Spleen (tissue), 11 donors: ENCODE data around the gene TMEM63B. TPM values are rescaled to one million over a fixed set of nuclear protein-coding genes. Genes with fewer than 3 reads are reported as not detected.

Source experiments
- DNase-seq: peaks from one replicate; pipeline ENCODE4 v3.0.0-alpha.2; 2020
- H3K27ac ChIP-seq, 8 donors: fragments of 200-600 bp; sonication (generic) in 7 of 8; 1 replicate in 4 of 8; 2 replicates in 4 of 8; pipeline versions ENCODE4 v1.5.0 to v1.8.0; 2016 to 2021; ENCODE audit warnings: inconsistent platforms in 4 of 8, mild to moderate bottlenecking in 4 of 8, moderate library complexity in 1 of 8
- H3K27me3 ChIP-seq, 7 donors: fragments of 200-600 bp; sonication (generic) in 6 of 7; replicated peaks in 1 of 7; 1 replicate in 4 of 7; 2 replicates in 3 of 7; pipeline versions ENCODE4 v1.5.0 to v1.8.0; 2016 to 2021; ENCODE audit warnings: inconsistent platforms in 3 of 7, mild to moderate bottlenecking in 1 of 7
- H3K36me3 ChIP-seq, 6 donors: fragments of 200-600 bp; sonication (generic) in 5 of 6; 1 replicate in 4 of 6; 2 replicates in 2 of 6; pipeline versions ENCODE4 v1.5.0 to v1.8.0; 2016 to 2021; ENCODE audit warnings: inconsistent platforms in 2 of 6
- H3K4me1 ChIP-seq, 6 donors: fragments of 200-600 bp; sonication (generic) in 5 of 6; 1 replicate in 3 of 6; 2 replicates in 3 of 6; pipeline versions ENCODE4 v1.5.0 to v1.8.0; 2016 to 2021; ENCODE audit warnings: inconsistent platforms in 3 of 6
- H3K4me3 ChIP-seq, 8 donors: fragments of 200-600 bp; sonication (generic) in 7 of 8; 1 replicate in 4 of 8; 2 replicates in 4 of 8; pipeline versions ENCODE4 v1.5.0 to v1.8.0; 2016 to 2021; ENCODE audit warnings: inconsistent platforms in 4 of 8, mild to moderate bottlenecking in 4 of 8, moderate library complexity in 2 of 8
- H3K9me3 ChIP-seq, 8 donors: fragments of 200-600 bp; sonication (generic) in 7 of 8; 1 replicate in 4 of 8; 2 replicates in 4 of 8; pipeline versions ENCODE4 v1.5.0 to v1.8.0; 2016 to 2021; ENCODE audit warnings: inconsistent platforms in 4 of 8
- POLR2A ChIP-seq, 3 donors: fragments of 450-650 bp; IDR thresholded peaks; one replicate each; pipeline ENCODE4 v1.5.1; 2017; ENCODE audit warnings: antibody characterized with exemption in 3 of 3, mild to moderate bottlenecking in 1 of 3
- POLR2AphosphoS5 ChIP-seq, 3 donors: sonication (generic); formaldehyde crosslinking; IDR thresholded peaks; one replicate each; pipeline ENCODE4 v1.5.1; 2017; ENCODE audit warnings: antibody characterized with exemption in 3 of 3
- WGBS, 5 donors: extraction: QIAGEN DNeasy Blood & Tissue Kit in 3 of 5; methylation state at CpG; one replicate each; pipeline versions ENCODE4 v1.1.5 to v1.1.7; 2013 to 2018; 5-methylcytosine and 5-hydroxymethylcytosine counted together
- intact Hi-C: fragments of 100-400 bp; cut with DNase I; formaldehyde crosslinking; loops from one replicate; pipeline ENCODE4 v1.15.0; 2023; ENCODE audit warnings: low total_unique reads
- polyA plus RNA-seq, 3 donors: library from polyadenylated mRNA; stranded (reverse); fragments of 200-250 nt; gene quantifications; one replicate each; pipeline ENCODE4 v1.2.1, GENCODE V29; 2013
- total RNA-seq, 7 donors: library from RNA; depleted of rRNA in 3 of 7; stranded (reverse); fragments of >200 nt in 3 of 7; fragmentation: NEBNext Ultra II Directional in 4 of 7; extraction: Animal tissue kit (Norgen Biotek cat#: 25700) in 4 of 7; gene quantifications; one replicate each; pipeline versions ENCODE4 v1.1.0 to v1.2.1, GENCODE V29; 2016 to 2021
- TF ChIP-seq, protein P1 (sequence below), 11 experiments: fragments of 200-600 bp in 7 of 11; fragments of 450-650 bp in 4 of 11; sonication (generic) in 4 of 11; IDR thresholded peaks in 8 of 11; conservative IDR thresholded peaks in 3 of 11; 1 replicate in 7 of 11; 2 replicates in 4 of 11; pipeline versions ENCODE4 v1.4.0 to v1.8.0; 2016 to 2021; ENCODE audit warnings: antibody characterized with exemption in 11 of 11, inconsistent platforms in 4 of 11, mild to moderate bottlenecking in 1 of 11
- donor health status: healthy with polysubstance abuse.
- donor health status: DM: no; HTN: no; CAD: no; lungs with moderate emphysema.
- donor health status: DM: no; HTN: no; CAD: no.
- donor health status: Bipolar disorder and iron deficiency.
- donor health status: healthy.
- donor health status: DM: no; HTN: no; CAD: no.
- donor health status: DM: yes; HTN: yes; CAD: no.

Gene TMEM63B
- total and polyA plus RNA-seq, 10 donors, result 2.8 to 24.8 (median 18.3) TPM

DNA sequence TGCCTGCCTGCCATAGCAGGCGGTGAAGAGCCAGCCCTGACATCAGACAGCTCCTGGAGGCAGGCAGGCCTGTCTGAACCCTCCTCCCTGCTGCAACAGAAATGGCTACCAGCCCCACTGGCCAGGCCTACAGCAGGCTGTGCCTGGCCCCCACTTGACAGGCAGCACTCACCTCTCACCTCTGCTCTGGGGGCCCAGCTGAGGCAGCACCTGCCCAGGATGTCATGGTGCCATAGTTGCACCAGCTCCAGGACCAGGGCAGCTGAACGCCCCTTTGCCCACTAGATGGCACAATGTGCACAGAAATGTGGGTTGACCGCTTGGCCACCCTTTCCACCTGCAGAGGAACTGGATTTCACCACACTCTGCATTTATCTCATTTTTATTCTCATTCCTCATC is 30.7 kb upstream of the TMEM63B start:
- peak; percentile 91 for DNase-seq
- Histone ChIP-seq H3K27me3 (no peaks in the 10 kb centered on the region), H3K4me3 (no peak overlapping the region), H3K36me3 (peaks cover 0 to 31% (median 0%) of the 10 kb centered on the region in 6 donors), H3K9me3 (no peaks in the 10 kb centered on the region), H3K27ac (no peak overlapping the region), H3K4me1 (peaks cover 0 to 8% (median 0%) of the 10 kb centered on the region in 6 donors)
- WGBS, 5 donors, result 37 to 46% (median 40%) methylated on average over 3 of the region's 3 CpGs
- peak; percentile 49 to 60 (median 58) for TF ChIP-seq POLR2AphosphoS5 (IDR thresholded peaks at IDR 0.05)
- TF ChIP-seq POLR2A (IDR thresholded peaks at IDR 0.05), result no peak
- TF ChIP-seq, protein P1, sequence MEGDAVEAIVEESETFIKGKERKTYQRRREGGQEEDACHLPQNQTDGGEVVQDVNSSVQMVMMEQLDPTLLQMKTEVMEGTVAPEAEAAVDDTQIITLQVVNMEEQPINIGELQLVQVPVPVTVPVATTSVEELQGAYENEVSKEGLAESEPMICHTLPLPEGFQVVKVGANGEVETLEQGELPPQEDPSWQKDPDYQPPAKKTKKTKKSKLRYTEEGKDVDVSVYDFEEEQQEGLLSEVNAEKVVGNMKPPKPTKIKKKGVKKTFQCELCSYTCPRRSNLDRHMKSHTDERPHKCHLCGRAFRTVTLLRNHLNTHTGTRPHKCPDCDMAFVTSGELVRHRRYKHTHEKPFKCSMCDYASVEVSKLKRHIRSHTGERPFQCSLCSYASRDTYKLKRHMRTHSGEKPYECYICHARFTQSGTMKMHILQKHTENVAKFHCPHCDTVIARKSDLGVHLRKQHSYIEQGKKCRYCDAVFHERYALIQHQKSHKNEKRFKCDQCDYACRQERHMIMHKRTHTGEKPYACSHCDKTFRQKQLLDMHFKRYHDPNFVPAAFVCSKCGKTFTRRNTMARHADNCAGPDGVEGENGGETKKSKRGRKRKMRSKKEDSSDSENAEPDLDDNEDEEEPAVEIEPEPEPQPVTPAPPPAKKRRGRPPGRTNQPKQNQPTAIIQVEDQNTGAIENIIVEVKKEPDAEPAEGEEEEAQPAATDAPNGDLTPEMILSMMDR (IDR thresholded peaks at IDR 0.05 in 8 of 11, conservative IDR thresholded peaks at IDR 0.05 in 3 of 11), result peak; percentile 78 to 95 (median 90)
- intact Hi-C loops, result loop anchor here (2.0 to 10.0 kb wide), 3 partner anchors 56 to 242 kb away; no protein-coding TSS in a partner anchor

DNA sequence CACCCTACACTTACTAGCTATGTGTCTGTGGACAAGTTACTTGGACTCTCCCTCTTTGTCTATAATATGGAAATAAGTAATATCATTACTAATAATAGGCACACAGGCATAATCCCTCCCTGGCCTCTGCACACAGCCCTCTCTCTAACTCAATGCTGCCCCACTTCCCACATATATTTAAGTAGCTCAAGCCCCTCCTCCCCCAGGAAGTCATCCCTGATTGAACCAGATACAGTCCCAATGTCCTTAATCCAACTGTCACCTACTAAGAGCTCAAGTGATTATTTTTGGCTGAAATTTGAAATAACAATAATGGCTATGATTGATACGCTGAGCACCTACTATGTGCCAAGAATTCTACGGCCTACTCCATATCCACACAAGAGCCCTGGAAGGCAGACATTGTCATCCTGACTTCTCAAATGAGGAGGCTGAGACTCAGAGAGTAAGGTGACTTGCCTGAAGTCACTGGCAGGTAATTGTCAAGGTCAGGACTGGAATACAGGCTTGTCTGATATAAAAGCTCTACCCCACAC is 29.5 kb upstream of the TMEM63B start:
- DNase-seq, result no peak
- Histone ChIP-seq H3K9me3 (no peaks in the 10 kb centered on the region), H3K27me3 (no peaks in the 10 kb centered on the region), H3K27ac (no peak overlapping the region), H3K4me1 (peaks cover 0 to 8% (median 0%) of the 10 kb centered on the region in 6 donors), H3K4me3 (no peak overlapping the region), H3K36me3 (peaks cover 0 to 31% (median 0%) of the 10 kb centered on the region in 6 donors)
- 47 to 97% (median 76%) methylated on average over 2 of the region's 2 CpGs for WGBS, 5 donors
- intact Hi-C loops, result loop anchor here (2.0 to 10.0 kb wide), 3 partner anchors 55 to 241 kb away; no protein-coding TSS in a partner anchor
- TF ChIP-seq, protein P1 (IDR thresholded peaks at IDR 0.05 in 8 of 11, conservative IDR thresholded peaks at IDR 0.05 in 3 of 11), result no peak
- TF ChIP-seq POLR2A (IDR thresholded peaks at IDR 0.05), result no peak
- TF ChIP-seq POLR2AphosphoS5 (IDR thresholded peaks at IDR 0.05), result no peak

DNA sequence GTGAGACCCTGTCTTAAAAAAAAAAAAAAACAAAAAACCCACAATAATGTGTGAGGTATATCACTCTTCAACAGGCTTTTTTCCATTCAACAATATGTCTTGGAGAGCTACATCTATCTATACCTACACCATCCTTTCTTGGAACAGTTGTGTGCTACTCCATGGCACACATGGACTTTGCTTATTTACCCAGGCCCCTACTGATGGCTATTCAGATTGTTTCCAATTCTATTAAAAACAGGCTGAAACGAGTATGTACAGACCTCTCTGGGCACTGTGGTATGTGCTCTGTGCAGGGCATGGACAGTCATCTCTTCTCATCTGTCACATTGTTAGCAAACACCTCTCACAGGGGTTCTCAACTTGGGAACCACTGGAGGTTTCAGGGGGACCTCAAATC is 28.2 kb upstream of the TMEM63B start:
- H3K27me3 ChIP-seq, result no peaks in the 10 kb centered on the region
- no peak for DNase-seq
- no peaks in the 10 kb centered on the region for H3K9me3 ChIP-seq
- no peak overlapping the region for H3K27ac ChIP-seq
- intact Hi-C loops, result loop anchor here (10.0 kb wide), 1 partner anchor 136 kb away; no protein-coding TSS in a partner anchor
- peaks cover 0 to 16% (median 6%) of the 10 kb centered on the region in 6 donors for H3K4me1 ChIP-seq
- H3K36me3 ChIP-seq, result peaks cover 0 to 38% (median 1%) of the 10 kb centered on the region in 6 donors
- 57 to 86% (median 75%) methylated on average over 1 of the region's 1 CpG for whole genome bisulfite sequencing, 5 donors
- H3K4me3 ChIP-seq, result no peak overlapping the region
- TF ChIP-seq, protein P1 (IDR thresholded peaks at IDR 0.05 in 8 of 11, conservative IDR thresholded peaks at IDR 0.05 in 3 of 11), result no peak
- TF ChIP-seq POLR2AphosphoS5 (IDR thresholded peaks at IDR 0.05) (no peak), POLR2A (IDR thresholded peaks at IDR 0.05) (no peak)

DNA sequence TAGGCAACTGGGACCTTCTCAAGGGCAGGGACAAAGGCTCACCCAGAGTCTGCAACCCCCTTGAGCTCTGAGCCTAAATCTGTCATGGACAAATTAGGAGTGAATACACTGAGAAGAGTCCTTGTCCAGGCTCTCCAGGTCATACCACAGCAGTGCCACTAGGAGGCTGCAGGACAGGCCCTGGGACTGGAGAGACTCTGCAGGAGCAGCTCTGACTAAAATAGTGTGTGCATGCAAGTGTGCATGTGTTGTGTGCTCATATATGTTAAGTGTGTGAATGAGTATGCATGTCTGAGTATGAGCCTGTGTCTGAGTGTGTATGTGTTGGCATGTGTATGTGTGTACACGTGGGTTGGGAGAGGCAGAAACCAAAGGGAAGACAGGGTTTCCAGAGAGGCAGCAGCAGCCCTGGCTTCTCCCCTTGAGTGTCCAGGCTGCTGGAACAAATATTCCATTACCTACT is 27.2 kb upstream of the TMEM63B start:
- Histone ChIP-seq H3K27ac (no peak overlapping the region), H3K27me3 (no peaks in the 10 kb centered on the region), H3K4me3 (no peak overlapping the region), H3K4me1 (peaks cover 0 to 26% (median 15%) of the 10 kb centered on the region in 6 donors), H3K9me3 (no peaks in the 10 kb centered on the region), H3K36me3 (peaks cover 0 to 38% (median 3%) of the 10 kb centered on the region in 6 donors)
- DNase-seq, result no peak
- intact Hi-C loops, result no loop called here
- 57 to 82% (median 70%) methylated on average over 1 of the region's 1 CpG for WGBS, 5 donors
- TF ChIP-seq, protein P1 (IDR thresholded peaks at IDR 0.05 in 8 of 11, conservative IDR thresholded peaks at IDR 0.05 in 3 of 11), result peak in 9 of 11 experiments; percentile 16 to 61 (median 50)
- TF ChIP-seq POLR2A (IDR thresholded peaks at IDR 0.05), result no peak
